OCI-LY1 (cell line): ENCODE measurements around the gene SMG5.

Source experiments
- H2AFZ ChIP-seq: fragments of 200-600 bp; sonication (generic), shearing (Covaris generic); 2 replicates; pipeline ENCODE4 v1.6.0; 2014; ENCODE audit warnings: antibody characterized with exemption, mild to moderate bottlenecking, low read length
- H3F3A ChIP-seq: fragments of 200-600 bp; sonication (generic), shearing (Covaris generic); 2 replicates; pipeline ENCODE4 v1.6.0; 2014; ENCODE audit warnings: mild to moderate bottlenecking, antibody characterized with exemption, low read length, moderate library complexity; ENCODE audit not compliant: insufficient read depth
- H3K27ac ChIP-seq: fragments of 200-600 bp; sonication (generic); 2 replicates; pipeline ENCODE4 v1.5.1; 2014; ENCODE audit warnings: low read length, mixed run types, mild to moderate bottlenecking, low read depth; ENCODE audit not compliant: poor library complexity, severe bottlenecking
- H3K27me3 ChIP-seq: fragments of 200-600 bp; sonication (generic); 2 replicates; pipeline ENCODE4 v1.6.0; 2014; ENCODE audit warnings: antibody characterized with exemption, mild to moderate bottlenecking, low read length, moderate library complexity; ENCODE audit not compliant: insufficient read depth
- H3K36me3 ChIP-seq: fragments of 200-600 bp; sonication (generic); 2 replicates; pipeline ENCODE4 v1.6.1; 2014; ENCODE audit warnings: mild to moderate bottlenecking, antibody characterized with exemption, low read length, moderate library complexity, mixed read lengths; ENCODE audit not compliant: insufficient read depth
- H3K4me1 ChIP-seq: fragments of 200-600 bp; sonication (generic); 2 replicates; pipeline ENCODE4 v1.5.1; 2014; ENCODE audit warnings: mild to moderate bottlenecking, low read length, moderate library complexity; ENCODE audit not compliant: insufficient read depth, severe bottlenecking
- H3K4me2 ChIP-seq: fragments of 200-600 bp; sonication (generic), shearing (Covaris generic); 2 replicates; pipeline ENCODE4 v1.6.1; 2014; ENCODE audit warnings: low read length
- H3K4me3 ChIP-seq: fragments of 200-600 bp; sonication (generic); 2 replicates; pipeline ENCODE4 v1.5.1; 2014; ENCODE audit warnings: low read length, low read depth, mild to moderate bottlenecking, mixed read lengths; ENCODE audit not compliant: poor library complexity, severe bottlenecking
- H3K79me2 ChIP-seq: fragments of 200-600 bp; shearing (Covaris generic); 2 replicates; pipeline ENCODE4 v1.6.1; 2016; ENCODE audit warnings: mixed run types, low read length, mixed read lengths; ENCODE audit not compliant: insufficient read depth
- H3K9ac ChIP-seq: fragments of 200-600 bp; sonication (generic), shearing (Covaris generic); 2 replicates; pipeline ENCODE4 v1.6.1; 2014; ENCODE audit warnings: mild to moderate bottlenecking, low read length, mixed read lengths
- H3K9me2 ChIP-seq: fragments of 200-600 bp; sonication (generic), shearing (Covaris generic); 2 replicates; pipeline ENCODE4 v1.6.1; 2014; ENCODE audit warnings: low read depth, mild to moderate bottlenecking, low read length, mixed read lengths
- H3K9me3 ChIP-seq: fragments of 200-600 bp; shearing (Covaris generic); 2 replicates; pipeline ENCODE4 v1.6.1; 2014; ENCODE audit warnings: low read length, mixed read lengths
- H4K20me1 ChIP-seq: fragments of 200-600 bp; sonication (generic), shearing (Covaris generic); 2 replicates; pipeline ENCODE4 v1.6.0; 2016; ENCODE audit warnings: mild to moderate bottlenecking, low read length; ENCODE audit not compliant: insufficient read depth
- EZH2 ChIP-seq: fragments of 200-600 bp; sonication (generic), shearing (Covaris generic); IDR thresholded peaks from 2 replicates; pipeline ENCODE4 v1.8.0; 2017; ENCODE audit warnings: borderline replicate concordance, mixed run types, mild to moderate bottlenecking, antibody characterized with exemption, low read length, moderate library complexity, mixed read lengths
- TF ChIP-seq, protein P1 (sequence below): fragments of 200-600 bp; sonication (generic), shearing (Covaris generic); IDR thresholded peaks from 2 replicates; pipeline ENCODE4 v1.5.1; 2017; ENCODE audit warnings: mild to moderate bottlenecking, antibody characterized with exemption, low read length, moderate library complexity, mixed read lengths

Gene SMG5

GRCh38 chr1:156298852-156299357 lies 16.3 kb upstream of the SMG5 start, which contains the start of gene VHLL:
TSS of gene VHLL (minus strand) at chr1:156299307. CDS start at chr1:156299189, 118 bp downstream.
- Histone ChIP-seq H2AFZ (no peak within 1 kb of the TSS), H3K4me3 (no peak within 1 kb of the TSS), H4K20me1 (no peaks in the 10 kb centered on the region), H3K9me3 (no peaks in the 10 kb centered on the region), H3F3A (no peaks in the 10 kb centered on the region), H3K4me2 (no peak within 1 kb of the TSS), H3K79me2 (no peaks in the 10 kb centered on the region), H3K27me3 (no peaks in the 10 kb centered on the region), H3K27ac (no peak within 1 kb of the TSS), H3K9me2 (no peaks in the 10 kb centered on the region), H3K36me3 (peaks cover 7% of the 10 kb centered on the region), H3K9ac (no peak within 1 kb of the TSS), H3K4me1 (peaks cover 17% of the 10 kb centered on the region)
- TF ChIP-seq EZH2, result no peak
- TF ChIP-seq, protein P1, sequence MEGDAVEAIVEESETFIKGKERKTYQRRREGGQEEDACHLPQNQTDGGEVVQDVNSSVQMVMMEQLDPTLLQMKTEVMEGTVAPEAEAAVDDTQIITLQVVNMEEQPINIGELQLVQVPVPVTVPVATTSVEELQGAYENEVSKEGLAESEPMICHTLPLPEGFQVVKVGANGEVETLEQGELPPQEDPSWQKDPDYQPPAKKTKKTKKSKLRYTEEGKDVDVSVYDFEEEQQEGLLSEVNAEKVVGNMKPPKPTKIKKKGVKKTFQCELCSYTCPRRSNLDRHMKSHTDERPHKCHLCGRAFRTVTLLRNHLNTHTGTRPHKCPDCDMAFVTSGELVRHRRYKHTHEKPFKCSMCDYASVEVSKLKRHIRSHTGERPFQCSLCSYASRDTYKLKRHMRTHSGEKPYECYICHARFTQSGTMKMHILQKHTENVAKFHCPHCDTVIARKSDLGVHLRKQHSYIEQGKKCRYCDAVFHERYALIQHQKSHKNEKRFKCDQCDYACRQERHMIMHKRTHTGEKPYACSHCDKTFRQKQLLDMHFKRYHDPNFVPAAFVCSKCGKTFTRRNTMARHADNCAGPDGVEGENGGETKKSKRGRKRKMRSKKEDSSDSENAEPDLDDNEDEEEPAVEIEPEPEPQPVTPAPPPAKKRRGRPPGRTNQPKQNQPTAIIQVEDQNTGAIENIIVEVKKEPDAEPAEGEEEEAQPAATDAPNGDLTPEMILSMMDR, result no peak

DNA sequence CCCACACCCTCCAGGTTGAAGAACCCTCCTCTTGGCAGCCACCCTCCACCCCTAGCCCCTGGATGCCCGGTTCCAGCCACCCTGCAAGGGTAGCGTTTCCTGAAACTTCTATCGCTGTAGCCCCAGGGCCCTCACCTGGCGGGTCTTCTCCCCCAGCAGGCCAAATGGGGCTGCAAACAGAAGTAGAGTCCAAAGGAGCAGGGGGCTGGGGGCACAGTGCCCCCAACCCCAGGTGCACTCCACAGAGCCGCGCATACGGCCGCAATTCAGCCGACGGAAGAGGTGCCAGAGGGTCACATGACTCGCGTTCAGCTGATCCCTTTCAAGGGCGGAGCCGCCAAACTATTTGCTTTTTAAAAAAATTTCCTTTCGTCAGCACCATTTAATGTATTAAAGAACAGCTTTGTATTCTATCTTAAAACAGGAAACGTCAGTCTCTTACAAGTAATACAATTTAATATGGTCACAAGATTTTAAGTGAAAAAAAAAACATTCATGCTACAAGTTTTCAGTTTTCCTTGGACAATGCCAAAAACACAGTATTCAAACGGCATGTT lies 12.8 kb upstream of the SMG5 start, which contains the start of gene GLMP:
GLMP (minus strand) TSS at position 289 of the 557 bp plus-strand sequence; CDS start at position 255, 34 bp downstream.
- Histone ChIP-seq H3K9me3 (no peaks in the 10 kb centered on the region), H3K4me2 (peak within 1 kb of the TSS; percentile 99), H3K27ac (no peak within 1 kb of the TSS), H4K20me1 (no peaks in the 10 kb centered on the region), H3K4me1 (peaks cover 23% of the 10 kb centered on the region), H3F3A (no peaks in the 10 kb centered on the region), H3K27me3 (no peaks in the 10 kb centered on the region), H3K9ac (peak within 1 kb of the TSS; percentile 84), H3K4me3 (peak within 1 kb of the TSS; percentile 92), H3K79me2 (no peaks in the 10 kb centered on the region), H3K36me3 (no peaks in the 10 kb centered on the region), H2AFZ (peak within 1 kb of the TSS; percentile 92), H3K9me2 (no peaks in the 10 kb centered on the region)
- TF ChIP-seq EZH2, result no peak
- TF ChIP-seq, protein P1, result no peak

- no peaks in the 10 kb centered on the region for H3K9me2 ChIP-seq
- H3K27ac ChIP-seq, result no peak overlapping the region
- peaks cover 23% of the 10 kb centered on the region for H3K4me1 ChIP-seq
- no peak overlapping the region for H2AFZ ChIP-seq
- H3K4me3 ChIP-seq, result no peak overlapping the region
- no peaks in the 10 kb centered on the region for H3F3A ChIP-seq
- no peak for TF ChIP-seq EZH2
- TF ChIP-seq, protein P1, result no peak
- no peaks in the 10 kb centered on the region for H3K9me3 ChIP-seq
- H3K79me2 ChIP-seq, result no peaks in the 10 kb centered on the region
- no peaks in the 10 kb centered on the region for H3K27me3 ChIP-seq
- H3K4me2 ChIP-seq, result no peak overlapping the region
- H3K9ac ChIP-seq, result no peak overlapping the region
- H4K20me1 ChIP-seq, result no peaks in the 10 kb centered on the region
- H3K36me3 ChIP-seq, result no peaks in the 10 kb centered on the region
These were observed 11.3 kb upstream of the SMG5 start for GRCh38 chr1:156293895-156294294.
